Activated T-cell treated with anti-CD3 and anti-CD28 coated beads, Interleukin-2, amount 50 U/mL, for 24 hours (primary cell): ENCODE data around the gene KLHL1.

ENCODE experiments used
- DNase-seq: peaks from one replicate; pipeline ENCODE4 v3.0.0-alpha.2; 2020
- H3K27ac Mint-ChIP-seq: 2 replicates; pipeline ENCODE4 v1.8.0; 2020; ENCODE audit warnings: mild to moderate bottlenecking, mixed read lengths
- H3K27me3 Mint-ChIP-seq: 2 replicates; pipeline ENCODE4 v1.8.0; 2020; ENCODE audit warnings: mixed read lengths
- H3K36me3 Mint-ChIP-seq: 2 replicates; pipeline ENCODE4 v1.8.0; 2020; ENCODE audit warnings: low read depth, mixed read lengths
- H3K4me1 Mint-ChIP-seq: 2 replicates; pipeline ENCODE4 v1.8.0; 2020; ENCODE audit warnings: low read depth, mixed read lengths
- H3K4me3 Mint-ChIP-seq: 2 replicates; pipeline ENCODE4 v1.8.0; 2020; ENCODE audit warnings: mild to moderate bottlenecking, moderate library complexity, mixed read lengths
- H3K9me3 Mint-ChIP-seq: 2 replicates; pipeline ENCODE4 v1.8.0; 2020; ENCODE audit warnings: mixed read lengths

Gene KLHL1

DNA sequence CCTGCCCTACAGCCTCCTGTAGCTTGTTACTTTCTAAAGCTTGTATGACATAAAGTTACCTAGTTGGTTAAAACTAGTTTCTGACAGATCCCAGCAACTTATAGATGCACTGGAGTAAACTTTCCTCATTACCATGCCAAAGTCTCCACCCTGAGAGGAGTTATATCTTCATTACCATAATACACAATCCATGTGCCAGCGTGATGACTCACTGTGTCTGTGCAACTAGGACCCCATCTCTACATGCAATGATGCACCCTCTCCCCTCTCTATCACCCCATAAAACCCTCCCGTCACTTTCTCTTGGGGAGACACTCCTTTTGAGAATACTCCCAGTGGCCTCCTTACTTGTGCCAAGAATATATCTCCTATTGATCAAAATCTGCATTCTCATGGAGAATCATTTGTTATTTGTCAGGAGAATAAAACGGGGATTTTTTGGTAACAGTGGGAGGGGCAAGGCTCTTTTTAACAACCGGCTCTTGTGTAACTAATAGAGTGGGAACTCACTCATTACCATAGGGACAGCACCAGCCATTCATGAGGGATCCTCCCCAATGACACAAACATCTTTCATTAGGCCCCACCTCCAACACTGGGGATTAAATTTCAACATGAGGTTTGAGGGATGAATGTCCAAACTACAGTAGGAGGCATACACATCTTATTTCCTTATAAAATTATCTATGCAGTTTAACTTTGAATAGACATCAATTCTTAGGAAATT, 235.8 kb downstream of the KLHL1 start:
- Mint-ChIP-seq H3K9me3 (peaks cover 4% of the 10 kb centered on the region), H3K27me3 (no peaks in the 10 kb centered on the region), H3K4me1 (no peaks in the 10 kb centered on the region), H3K36me3 (no peaks in the 10 kb centered on the region), H3K27ac (no peak overlapping the region), H3K4me3 (no peak overlapping the region)
- DNase-seq = no peak

DNA sequence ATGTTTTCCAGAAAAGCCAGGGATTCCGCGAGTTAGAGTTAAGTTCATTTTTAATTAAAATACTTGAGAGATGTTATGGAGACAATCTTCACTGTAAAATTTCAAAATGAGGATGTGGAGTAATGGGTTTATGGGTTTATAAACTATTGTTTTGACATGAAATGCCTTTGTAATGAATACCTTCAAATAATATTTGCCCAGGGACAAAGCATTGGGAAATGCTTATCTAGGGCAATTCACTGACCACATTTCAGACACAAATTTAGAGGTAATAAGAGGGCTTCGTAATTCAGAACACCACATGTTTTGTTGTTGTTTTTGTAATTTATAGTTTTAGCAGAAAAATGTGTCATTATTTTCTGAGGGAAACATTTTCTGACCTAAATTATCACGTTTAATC, 241.7 kb downstream of the KLHL1 start:
- Mint-ChIP-seq H3K27ac (no peak overlapping the region), H3K4me1 (no peaks in the 10 kb centered on the region), H3K27me3 (no peaks in the 10 kb centered on the region), H3K4me3 (no peak overlapping the region), H3K36me3 (no peaks in the 10 kb centered on the region), H3K9me3 (peaks cover 4% of the 10 kb centered on the region)
- DNase-seq = no peak

GRCh38 chr13:69857183-69857821, 250.9 kb downstream of the KLHL1 start:
- Mint-ChIP-seq H3K4me1 (no peaks in the 10 kb centered on the region), H3K27ac (no peak overlapping the region), H3K4me3 (no peak overlapping the region), H3K36me3 (no peaks in the 10 kb centered on the region), H3K27me3 (no peaks in the 10 kb centered on the region), H3K9me3 (no peaks in the 10 kb centered on the region)
- no peak for DNase-seq

DNA sequence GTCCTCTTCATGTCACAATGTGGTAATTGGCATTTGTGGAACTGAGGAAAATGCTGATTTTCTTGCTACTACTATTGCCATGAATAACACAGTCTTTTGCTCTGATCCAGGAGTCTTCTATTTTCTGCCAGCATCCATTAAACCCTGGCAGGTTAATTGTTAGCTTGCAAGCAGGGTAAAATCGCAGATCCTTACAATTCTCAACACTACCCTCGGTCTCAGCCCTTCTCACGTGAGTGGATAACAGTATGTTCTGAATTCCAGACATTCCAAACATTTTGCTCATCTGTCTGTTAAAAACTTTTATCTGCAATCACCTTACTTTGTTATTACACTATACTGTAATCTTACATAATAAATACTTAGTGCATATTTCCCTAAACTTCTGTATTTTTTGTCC, 251.9 kb downstream of the KLHL1 start:
- Mint-ChIP-seq H3K4me3 (no peak overlapping the region), H3K27me3 (no peaks in the 10 kb centered on the region), H3K27ac (no peak overlapping the region), H3K36me3 (no peaks in the 10 kb centered on the region), H3K4me1 (no peaks in the 10 kb centered on the region), H3K9me3 (peaks cover 2% of the 10 kb centered on the region)
- DNase-seq = no peak

GRCh38 chr13:69828527-69828926, 279.7 kb downstream of the KLHL1 start:
- Mint-ChIP-seq H3K27ac (no peak overlapping the region), H3K4me1 (no peaks in the 10 kb centered on the region), H3K36me3 (no peaks in the 10 kb centered on the region), H3K4me3 (no peak overlapping the region), H3K27me3 (no peaks in the 10 kb centered on the region), H3K9me3 (peaks cover 22% of the 10 kb centered on the region)
- no peak for DNase-seq

- H3K9me3 Mint-ChIP-seq = peaks cover 14% of the 10 kb centered on the region
- H3K27ac Mint-ChIP-seq = no peak overlapping the region
- H3K27me3 Mint-ChIP-seq = no peaks in the 10 kb centered on the region
- no peak for DNase-seq
- no peaks in the 10 kb centered on the region for H3K4me1 Mint-ChIP-seq
- H3K36me3 Mint-ChIP-seq = no peaks in the 10 kb centered on the region
- no peak overlapping the region for H3K4me3 Mint-ChIP-seq
Measured at GRCh38 chr13:69820180-69820579, 288.1 kb downstream of the KLHL1 start.

DNA sequence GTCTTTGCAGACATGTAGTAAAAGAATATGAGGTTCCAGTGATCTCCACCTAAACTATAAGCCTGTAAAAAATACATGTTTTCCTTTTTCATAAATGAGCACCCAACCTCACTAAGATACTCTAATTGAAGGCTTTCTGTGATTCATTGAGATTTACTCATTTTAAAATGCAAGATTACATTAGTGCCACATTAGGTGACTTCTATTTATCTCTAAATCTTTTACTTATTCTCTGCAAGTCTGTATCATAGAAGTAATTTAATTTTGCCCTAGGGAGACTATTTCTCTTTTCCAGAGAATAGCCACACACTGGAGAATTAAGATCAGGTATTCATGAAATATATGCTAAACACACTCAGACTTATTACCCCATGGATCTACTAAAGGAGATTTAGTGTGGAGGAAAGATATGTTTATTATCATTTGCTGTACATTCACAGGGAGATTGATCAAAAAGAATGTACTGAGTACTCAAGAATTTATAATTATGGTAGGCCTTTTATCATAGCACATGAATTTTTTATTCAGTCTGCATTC, 290.9 kb downstream of the KLHL1 start:
- Mint-ChIP-seq H3K27me3 (no peaks in the 10 kb centered on the region), H3K9me3 (peaks cover 22% of the 10 kb centered on the region), H3K36me3 (no peaks in the 10 kb centered on the region), H3K4me3 (no peak overlapping the region), H3K27ac (no peak overlapping the region), H3K4me1 (no peaks in the 10 kb centered on the region)
- no peak for DNase-seq

- no peaks in the 10 kb centered on the region for H3K36me3 Mint-ChIP-seq
- no peaks in the 10 kb centered on the region for H3K4me1 Mint-ChIP-seq
- no peaks in the 10 kb centered on the region for H3K27me3 Mint-ChIP-seq
- H3K27ac Mint-ChIP-seq = no peak overlapping the region
- DNase-seq = no peak
- no peak overlapping the region for H3K4me3 Mint-ChIP-seq
- peaks cover 17% of the 10 kb centered on the region for H3K9me3 Mint-ChIP-seq
Measured at GRCh38 chr13:69809152-69809551, 299.1 kb downstream of the KLHL1 start.

GRCh38 chr13:69796256-69796655, 312.0 kb downstream of the KLHL1 start:
- no peaks in the 10 kb centered on the region for H3K36me3 Mint-ChIP-seq
- H3K4me1 Mint-ChIP-seq = no peaks in the 10 kb centered on the region
- no peak for DNase-seq
- H3K4me3 Mint-ChIP-seq = no peak overlapping the region
- H3K27me3 Mint-ChIP-seq = no peaks in the 10 kb centered on the region
- peaks cover 8% of the 10 kb centered on the region for H3K9me3 Mint-ChIP-seq
- H3K27ac Mint-ChIP-seq = no peak overlapping the region

GRCh38 chr13:69793783-69794453, 314.3 kb downstream of the KLHL1 start:
- no peaks in the 10 kb centered on the region for H3K36me3 Mint-ChIP-seq
- peaks cover 5% of the 10 kb centered on the region for H3K9me3 Mint-ChIP-seq
- no peak overlapping the region for H3K27ac Mint-ChIP-seq
- no peak for DNase-seq
- H3K4me1 Mint-ChIP-seq = no peaks in the 10 kb centered on the region
- H3K27me3 Mint-ChIP-seq = no peaks in the 10 kb centered on the region
- H3K4me3 Mint-ChIP-seq = no peak overlapping the region

GRCh38 chr13:69776937-69777336, 331.3 kb downstream of the KLHL1 start:
- no peaks in the 10 kb centered on the region for H3K36me3 Mint-ChIP-seq
- H3K27me3 Mint-ChIP-seq = no peaks in the 10 kb centered on the region
- H3K4me1 Mint-ChIP-seq = no peaks in the 10 kb centered on the region
- H3K9me3 Mint-ChIP-seq = peaks cover 6% of the 10 kb centered on the region
- no peak overlapping the region for H3K4me3 Mint-ChIP-seq
- H3K27ac Mint-ChIP-seq = no peak overlapping the region
- no peak for DNase-seq

DNA sequence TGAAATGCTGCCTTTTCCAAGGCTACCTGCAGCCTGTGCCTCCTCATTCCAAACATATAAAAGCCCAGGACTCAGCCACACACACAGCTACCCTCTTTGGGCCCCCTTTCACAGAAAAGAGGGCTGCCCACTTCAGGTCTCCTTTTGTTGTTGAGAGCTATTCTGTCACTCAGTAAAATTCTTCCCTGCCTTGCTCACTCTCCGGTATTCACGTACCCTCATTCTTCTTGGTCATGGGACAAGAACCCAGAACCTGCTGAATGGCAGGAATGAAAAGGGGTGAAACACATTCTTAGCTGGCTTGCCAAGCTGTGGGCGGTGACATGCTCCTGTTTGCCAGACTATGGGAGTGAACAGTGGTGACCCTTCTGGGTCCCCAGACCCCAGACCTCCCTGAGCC, 338.6 kb downstream of the KLHL1 start:
- H3K4me1 Mint-ChIP-seq = no peaks in the 10 kb centered on the region
- H3K9me3 Mint-ChIP-seq = peaks cover 7% of the 10 kb centered on the region
- H3K36me3 Mint-ChIP-seq = no peaks in the 10 kb centered on the region
- no peaks in the 10 kb centered on the region for H3K27me3 Mint-ChIP-seq
- DNase-seq = no peak
- no peak overlapping the region for H3K27ac Mint-ChIP-seq
- H3K4me3 Mint-ChIP-seq = no peak overlapping the region

GRCh38 chr13:69761581-69761980, 346.7 kb downstream of the KLHL1 start:
- H3K27ac Mint-ChIP-seq = no peak overlapping the region
- peaks cover 7% of the 10 kb centered on the region for H3K9me3 Mint-ChIP-seq
- no peak overlapping the region for H3K4me3 Mint-ChIP-seq
- no peaks in the 10 kb centered on the region for H3K27me3 Mint-ChIP-seq
- DNase-seq = no peak
- no peaks in the 10 kb centered on the region for H3K36me3 Mint-ChIP-seq
- no peaks in the 10 kb centered on the region for H3K4me1 Mint-ChIP-seq

DNA sequence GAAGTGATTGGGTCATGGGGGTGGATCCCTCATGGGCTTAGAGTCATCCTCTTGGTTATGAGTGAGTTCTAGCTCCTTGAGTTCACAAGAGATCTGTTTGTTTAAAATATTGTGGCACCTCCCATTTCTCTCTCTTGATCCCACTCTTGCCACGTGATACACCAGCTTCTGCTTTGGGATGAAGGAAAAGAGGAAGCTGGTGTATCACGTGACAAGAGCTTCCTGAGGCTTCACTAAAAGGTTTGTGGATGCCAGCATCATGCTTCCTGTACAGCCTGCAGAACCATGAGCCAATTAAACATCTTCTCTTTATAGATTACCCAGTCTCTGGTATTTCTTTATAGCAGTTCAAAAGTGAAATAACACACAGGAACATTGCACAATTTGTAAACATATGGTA, 353.2 kb downstream of the KLHL1 start:
- no peaks in the 10 kb centered on the region for H3K27me3 Mint-ChIP-seq
- H3K9me3 Mint-ChIP-seq = peaks cover 7% of the 10 kb centered on the region
- H3K4me1 Mint-ChIP-seq = no peaks in the 10 kb centered on the region
- DNase-seq = no peak
- H3K36me3 Mint-ChIP-seq = no peaks in the 10 kb centered on the region
- H3K27ac Mint-ChIP-seq = no peak overlapping the region
- no peak overlapping the region for H3K4me3 Mint-ChIP-seq

DNA sequence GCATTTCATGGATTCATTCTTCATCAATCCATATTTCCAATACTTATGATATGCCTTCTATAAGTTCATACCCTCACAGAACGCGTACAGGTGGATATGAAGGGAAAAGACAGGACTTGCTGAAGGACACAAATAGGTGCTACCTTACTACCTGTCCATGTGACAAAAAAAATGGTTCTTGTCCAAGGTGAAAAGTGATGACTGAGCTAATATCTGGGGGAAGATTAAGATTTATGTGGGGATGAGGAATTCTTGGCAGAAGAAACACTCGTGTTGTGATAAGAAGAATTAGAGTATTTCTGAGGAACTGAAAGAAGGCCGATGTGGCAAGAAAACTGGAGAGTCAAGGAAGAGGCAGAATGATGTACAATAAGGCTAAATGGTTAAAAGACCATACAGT, 357.0 kb downstream of the KLHL1 start:
- Mint-ChIP-seq H3K27ac (no peak overlapping the region), H3K9me3 (peaks cover 17% of the 10 kb centered on the region), H3K4me3 (no peak overlapping the region), H3K36me3 (no peaks in the 10 kb centered on the region), H3K27me3 (no peaks in the 10 kb centered on the region), H3K4me1 (no peaks in the 10 kb centered on the region)
- DNase-seq = no peak
